Keratinocyte (primary cell): ENCODE measurements around the gene FAM13C. TPM values are rescaled to one million over a fixed set of nuclear protein-coding genes. Genes with fewer than 3 reads are reported as not detected.

Source experiments
- DNase-seq: peaks from one replicate; pipeline ENCODE4 v3.0.0-alpha.2; 2011; ENCODE audit warnings: low read depth, missing footprints, low spot score
- FAIRE-seq: peaks from 2 replicates; lab custom pipeline; 2011; peaks lifted over from hg19 to GRCh38; lab: Jason Lieb, UNC
- H2AFZ ChIP-seq: 2 replicates; pipeline ENCODE4 v1.6.0; 2012; ENCODE audit warnings: low read length, control low read depth, inconsistent platforms; ENCODE audit not compliant: control insufficient read depth
- H3K27ac ChIP-seq: 2 replicates; pipeline ENCODE4 v1.5.1; 2011; ENCODE audit warnings: low read length; ENCODE audit not compliant: control insufficient read depth, insufficient read depth
- H3K27me3 ChIP-seq: 3 replicates; pipeline ENCODE4 v1.6.0; 2011; ENCODE audit warnings: low read length; ENCODE audit not compliant: control insufficient read depth, insufficient read depth; ENCODE audit errors: extremely low read depth
- H3K36me3 ChIP-seq, 2 experiments: 2 replicates in 1 of 2; 3 replicates in 1 of 2; pipeline ENCODE4 v1.5.1; 2011; ENCODE audit warnings: low read length in 2 of 2, mild to moderate bottlenecking in 1 of 2; ENCODE audit not compliant: control insufficient read depth in 2 of 2, insufficient read depth in 2 of 2; ENCODE audit errors: extremely low read depth in 1 of 2
- H3K4me1 ChIP-seq: 3 replicates; pipeline ENCODE4 v1.5.1; 2011; ENCODE audit warnings: low read length; ENCODE audit not compliant: control insufficient read depth, insufficient read depth; ENCODE audit errors: extremely low read depth
- H3K4me2 ChIP-seq: 3 replicates; pipeline ENCODE4 v1.6.0; 2011; ENCODE audit warnings: low read depth, low read length; ENCODE audit not compliant: control insufficient read depth, insufficient read depth; ENCODE audit errors: extremely low read depth
- H3K4me3 ChIP-seq, 3 experiments: fragments of 200-600 bp in 1 of 3; sonication (generic) in 1 of 3; 2 replicates in 2 of 3; 3 replicates in 1 of 3; pipeline ENCODE4 v1.5.1; 2011 to 2016; ENCODE audit warnings: low read length in 3 of 3, mild to moderate bottlenecking in 3 of 3, control low read depth in 2 of 3, inconsistent platforms in 1 of 3, low read depth in 1 of 3, mixed read lengths in 1 of 3, mixed run types in 1 of 3, moderate library complexity in 1 of 3; ENCODE audit not compliant: control insufficient read depth in 2 of 3, insufficient read depth in 2 of 3; ENCODE audit errors: extremely low read depth in 1 of 3
- H3K79me2 ChIP-seq: 2 replicates; pipeline ENCODE4 v1.6.0; 2012; ENCODE audit warnings: low read length; ENCODE audit not compliant: control insufficient read depth, insufficient read depth
- H3K9ac ChIP-seq: 3 replicates; pipeline ENCODE4 v1.6.0; 2011; ENCODE audit warnings: low read length; ENCODE audit not compliant: control insufficient read depth, insufficient read depth; ENCODE audit errors: extremely low read depth
- H3K9me1 ChIP-seq: 3 replicates; pipeline ENCODE4 v1.6.0; 2011; ENCODE audit warnings: low read length; ENCODE audit not compliant: control insufficient read depth, insufficient read depth; ENCODE audit errors: extremely low read depth
- H3K9me3 ChIP-seq: 2 replicates; pipeline ENCODE4 v1.5.1; 2012; ENCODE audit warnings: low read depth, low read length; ENCODE audit not compliant: control insufficient read depth
- H4K20me1 ChIP-seq: 3 replicates; pipeline ENCODE4 v1.6.0; 2011; ENCODE audit warnings: low read length; ENCODE audit not compliant: control insufficient read depth, insufficient read depth; ENCODE audit errors: extremely low read depth
- CTCF ChIP-seq, 3 experiments: IDR thresholded peaks in 1 of 3; conservative IDR thresholded peaks in 1 of 3; optimal IDR thresholded peaks in 1 of 3; 2 replicates in 2 of 3; 3 replicates in 1 of 3; pipeline versions ENCODE3 to v1.5.1; 2011; ENCODE audit warnings: low read length in 3 of 3, mild to moderate bottlenecking in 3 of 3, moderate library complexity in 2 of 3, control low read depth in 1 of 3, inconsistent platforms in 1 of 3; ENCODE audit not compliant: insufficient read depth in 2 of 3; ENCODE audit errors: extremely low read depth in 1 of 3
- EZH2 ChIP-seq: IDR thresholded peaks from one replicate; pipeline ENCODE4 v1.6.1; 2012; ENCODE audit warnings: inconsistent platforms, mild to moderate bottlenecking, low read length, moderate library complexity
- dilution Hi-C: fragments of 300-500 bp; cut with MboI; formaldehyde crosslinking; loops from one replicate; pipeline ENCODE4 v1.7.0; 2020; ENCODE audit warnings: low sequenced_read_pairs; ENCODE audit not compliant: extremely low pct_ligation_motif_present
- polyA plus RNA-seq, 5 experiments: library from polyadenylated mRNA; depleted of rRNA in 3 of 5; stranded (reverse) in 3 of 5; stranded (forward) in 1 of 5; unstranded in 1 of 5; fragments of >200 nt; gene quantifications; 1 replicate in 1 of 5; 2 replicates in 3 of 5; 3 replicates in 1 of 5; pipeline versions ENCODE4 v1.2.1 to v1.2.3, GENCODE V29; 2011 to 2012; ENCODE audit warnings: missing spikeins in 2 of 5, low read depth in 1 of 5, low replicate concordance in 1 of 5

Gene FAM13C
- polyA plus RNA-seq, 1 donor (not counting 4 experiments of a cell fraction or from before 2014, with no cell fraction given): 0.58 TPM

GRCh38 chr10:59310324-59310914 is 51.9 kb downstream of the FAM13C start:
- no peaks in the 10 kb centered on the region for H3K9me3 ChIP-seq
- FAIRE-seq (no peak), DNase-seq (no peak)
- no peak overlapping the region for H3K27ac ChIP-seq
- no peaks in the 10 kb centered on the region for H3K36me3 ChIP-seq
- no peaks in the 10 kb centered on the region for H3K9me1 ChIP-seq
- H2AFZ ChIP-seq: no peak overlapping the region
- no peaks in the 10 kb centered on the region for H3K27me3 ChIP-seq
- dilution Hi-C loops: no loop called here
- no peaks in the 10 kb centered on the region for H3K4me1 ChIP-seq
- no peak overlapping the region for H3K4me2 ChIP-seq
- no peaks in the 10 kb centered on the region for H4K20me1 ChIP-seq
- no peak overlapping the region for H3K4me3 ChIP-seq
- TF ChIP-seq CTCF (optimal IDR thresholded peaks at IDR 0.05 in 1 of 3, IDR thresholded peaks at IDR 0.05 in 1 of 3, conservative IDR thresholded peaks at IDR 0.05 in 1 of 3; ENCODE audit: extremely low read depth in 1 of 3, insufficient read depth in 2 of 3, low read length in 3 of 3) (no peak), EZH2 (no peak)
- H3K79me2 ChIP-seq: no peaks in the 10 kb centered on the region
- H3K9ac ChIP-seq: no peak overlapping the region

GRCh38 chr10:59304521-59305097 is 57.7 kb downstream of the FAM13C start:
- Histone ChIP-seq H3K36me3 (no peaks in the 10 kb centered on the region), H3K9me1 (no peaks in the 10 kb centered on the region), H3K27ac (no peak overlapping the region), H3K9ac (no peak overlapping the region), H3K4me2 (no peak overlapping the region), H3K27me3 (no peaks in the 10 kb centered on the region), H3K4me1 (peaks cover 8% of the 10 kb centered on the region), H4K20me1 (no peaks in the 10 kb centered on the region), H3K79me2 (no peaks in the 10 kb centered on the region), H2AFZ (no peak overlapping the region), H3K9me3 (no peaks in the 10 kb centered on the region), H3K4me3 (no peak overlapping the region)
- no peak for TF ChIP-seq EZH2
- TF ChIP-seq CTCF (optimal IDR thresholded peaks at IDR 0.05 in 1 of 3, IDR thresholded peaks at IDR 0.05 in 1 of 3, conservative IDR thresholded peaks at IDR 0.05 in 1 of 3; ENCODE audit: extremely low read depth in 1 of 3, insufficient read depth in 2 of 3, low read length in 3 of 3): no peak
- no peak for DNase-seq
- FAIRE-seq: no peak
- dilution Hi-C loops: no loop called here
